Kidney epithelial cell (primary cell): ENCODE measurements around the gene NMRK2. TPM values are rescaled to one million over a fixed set of nuclear protein-coding genes. Genes with fewer than 3 reads are reported as not detected.
"Not testable (repeated sequence)": the region's sequence is repeated elsewhere in the genome, so short reads cannot be mapped to it uniquely, and the experiment has no call there.

Experiments used
- DNase-seq: peaks from one replicate; pipeline ENCODE4 v3.0.0-alpha.2; 2010; ENCODE audit warnings: low read depth
- H3K27me3 ChIP-seq: 2 replicates; pipeline ENCODE4 v1.6.0; 2011; ENCODE audit warnings: low read length; ENCODE audit not compliant: control insufficient read depth, insufficient read depth
- H3K36me3 ChIP-seq: 2 replicates; pipeline ENCODE4 v1.5.1; 2011; ENCODE audit warnings: low read length; ENCODE audit not compliant: control insufficient read depth, insufficient read depth
- H3K4me3 ChIP-seq: 2 replicates; pipeline ENCODE4 v1.5.1; 2011; ENCODE audit warnings: low read depth, mild to moderate bottlenecking, control low read depth, low read length
- CTCF ChIP-seq: IDR thresholded peaks from 2 replicates; pipeline ENCODE4 v1.5.1; 2011; ENCODE audit warnings: mild to moderate bottlenecking, moderate library complexity, low read length, control low read depth, inconsistent platforms; ENCODE audit not compliant: insufficient read depth, poor library complexity, severe bottlenecking
- total RNA-seq: library from RNA; depleted of rRNA; stranded (reverse); fragments of >200 nt; gene quantifications from 2 replicates; pipeline ENCODE4 v1.2.3, GENCODE V29; 2015

Gene NMRK2
- total RNA-seq, 1 donor from 2014 or later: not detected

- peaks cover 3% of the 10 kb centered on the region for H3K36me3 ChIP-seq
- no peaks in the 10 kb centered on the region for H3K27me3 ChIP-seq
- TF ChIP-seq CTCF: no peak
- H3K4me3 ChIP-seq: no peak overlapping the region
- DNase-seq: no peak
These were observed 30.8 kb downstream of the NMRK2 start for GRCh38 chr19:3963458-3964255.

- DNase-seq: no peak
- H3K36me3 ChIP-seq: peaks cover 3% of the 10 kb centered on the region
- TF ChIP-seq CTCF: no peak
- no peak overlapping the region for H3K4me3 ChIP-seq
- H3K27me3 ChIP-seq: no peaks in the 10 kb centered on the region
These were observed 31.7 kb downstream of the NMRK2 start for GRCh38 chr19:3964256-3965194.

- Histone ChIP-seq H3K36me3 (peaks cover 3% of the 10 kb centered on the region), H3K27me3 (no peaks in the 10 kb centered on the region), H3K4me3 (no peak overlapping the region)
- no peak for DNase-seq
- no peak for TF ChIP-seq CTCF
These were observed 33.5 kb downstream of the NMRK2 start for GRCh38 chr19:3966051-3967017.

GRCh38 chr19:3967983-3968382 lies 35.1 kb downstream of the NMRK2 start:
- not testable (repeated sequence) for H3K36me3 ChIP-seq, DNase-seq, H3K4me3 ChIP-seq

GRCh38 chr19:3968556-3969434 lies 35.9 kb downstream of the NMRK2 start:
- TF ChIP-seq CTCF: no peak
- peak overlapping the region; percentile 99 for H3K4me3 ChIP-seq
- H3K27me3 ChIP-seq: no peaks in the 10 kb centered on the region
- DNase-seq: peak; percentile 98
- peaks cover 3% of the 10 kb centered on the region for H3K36me3 ChIP-seq

More at GRCh38 chr19:3967983-3968382, 35.1 kb downstream of the NMRK2 start:
- H3K27me3 ChIP-seq: not testable (repeated sequence)
